Measurements from ENCODE around the gene CNTN3.

CNTN3 gene

DNA sequence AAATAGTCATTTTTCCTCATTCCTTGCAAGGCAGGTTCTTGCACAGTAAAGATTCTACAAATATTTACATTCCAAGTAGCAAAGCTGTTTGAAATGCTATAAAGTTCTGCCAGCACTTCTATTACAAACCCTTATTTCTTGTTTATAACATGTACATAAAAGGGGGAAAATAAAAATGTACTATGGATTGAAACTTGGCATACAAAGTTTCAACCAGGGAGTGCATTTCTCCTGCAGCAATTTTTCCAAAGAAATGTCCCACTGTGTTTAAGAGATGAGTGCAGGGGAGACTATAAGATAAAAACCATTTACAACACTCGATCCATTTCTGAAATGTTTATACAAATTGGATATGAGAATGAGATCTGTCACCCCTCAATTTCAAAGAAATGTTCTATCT lies 3.3 kb downstream of the CNTN3 start:
- no peak for DNase-seq (ENCODE audit: low read depth in 2 of 2)

DNA sequence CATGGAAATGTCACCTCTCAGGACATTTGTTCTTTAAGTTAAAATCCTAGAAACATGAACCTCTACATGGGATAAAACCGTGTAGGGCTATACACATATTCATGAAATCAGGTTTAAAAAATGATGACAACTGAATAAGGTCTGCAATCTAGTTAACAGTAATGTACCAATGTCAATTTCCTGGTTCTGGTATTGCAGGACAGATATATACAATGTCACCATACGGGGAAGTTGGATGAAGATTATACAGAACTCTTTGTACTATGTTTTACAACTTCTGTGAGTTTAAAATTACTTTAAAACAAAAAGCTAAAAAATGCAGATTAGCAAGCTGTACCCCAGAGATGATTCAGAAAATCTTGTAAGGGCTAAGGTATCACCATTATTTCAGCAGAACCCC lies 6.7 kb downstream of the CNTN3 start:
- no peak for DNase-seq (ENCODE audit: low read depth in 2 of 2)

DNA sequence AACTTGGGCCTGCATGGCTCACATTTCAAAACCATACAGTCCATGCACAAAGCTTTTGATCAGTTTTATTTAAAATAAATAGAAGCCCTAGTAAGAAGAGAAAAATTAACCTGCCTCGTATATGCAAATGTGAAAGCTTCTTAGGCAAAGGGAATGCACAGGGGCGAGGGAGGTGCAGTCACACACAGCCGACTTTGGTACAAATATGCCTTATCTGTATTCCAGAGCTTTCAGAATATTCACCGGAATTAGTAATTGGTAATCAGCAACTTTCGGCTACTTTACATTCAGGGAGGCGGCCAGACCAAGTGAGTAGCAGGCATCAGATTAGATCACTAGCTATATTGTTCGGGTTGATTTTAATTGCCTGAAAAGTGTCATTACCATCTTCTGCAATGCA lies 7.5 kb downstream of the CNTN3 start:
- DNase-seq (ENCODE audit: low read depth in 2 of 2) = no peak

DNA sequence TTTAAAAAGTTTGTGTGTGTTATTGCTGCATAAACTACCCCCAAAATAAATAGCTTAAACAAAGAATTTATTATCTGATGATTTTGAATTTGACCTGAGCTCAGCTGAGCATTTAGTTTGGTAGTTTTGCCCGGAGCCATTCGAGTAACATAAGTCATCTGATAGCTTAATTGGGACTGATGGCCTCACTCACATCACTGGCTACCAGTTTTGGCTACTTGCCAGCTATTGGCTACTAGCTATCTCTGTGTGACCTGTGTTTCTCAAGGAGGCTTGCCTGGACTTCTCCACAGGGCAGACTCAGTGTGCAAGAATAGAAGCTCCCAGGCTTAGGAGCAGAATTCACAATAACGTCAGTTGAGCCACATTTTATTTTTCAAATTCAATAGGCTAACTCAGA lies 9.0 kb downstream of the CNTN3 start:
- DNase-seq (ENCODE audit: low read depth in 2 of 2) = no peak

GRCh38 chr3:74603292-74603691 lies 11.2 kb downstream of the CNTN3 start:
- DNase-seq (ENCODE audit: low read depth in 2 of 2) = no peak

GRCh38 chr3:74602471-74602870 lies 12.0 kb downstream of the CNTN3 start:
- DNase-seq (ENCODE audit: low read depth in 2 of 2) = no peak

GRCh38 chr3:74601793-74602192 lies 12.7 kb downstream of the CNTN3 start:
- no peak for DNase-seq (ENCODE audit: low read depth in 2 of 2)

GRCh38 chr3:74599564-74599963 lies 14.9 kb downstream of the CNTN3 start:
- no peak for DNase-seq (ENCODE audit: low read depth in 2 of 2)

DNA sequence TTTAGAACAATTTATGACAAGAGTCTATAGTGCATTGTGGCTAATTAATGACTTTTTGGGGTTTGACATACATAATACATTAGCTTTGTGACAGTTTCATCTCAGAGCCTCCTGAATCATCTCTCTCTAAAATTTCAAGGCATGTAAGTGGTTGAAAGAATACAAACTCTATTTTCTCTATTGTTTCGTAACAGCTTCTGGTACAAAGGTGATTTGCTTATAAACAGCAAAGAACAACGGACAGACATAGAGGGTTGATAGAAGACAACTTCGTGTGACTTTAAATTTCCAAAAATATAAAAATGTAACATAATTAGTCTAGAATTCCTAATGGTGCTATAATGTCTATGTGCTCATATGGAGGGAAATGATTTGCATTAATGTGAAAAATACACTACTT lies 21.3 kb downstream of the CNTN3 start:
- DNase-seq (ENCODE audit: low read depth in 2 of 2) = no peak

GRCh38 chr3:74592359-74592758 lies 22.1 kb downstream of the CNTN3 start:
- DNase-seq (ENCODE audit: low read depth in 2 of 2) = no peak

DNA sequence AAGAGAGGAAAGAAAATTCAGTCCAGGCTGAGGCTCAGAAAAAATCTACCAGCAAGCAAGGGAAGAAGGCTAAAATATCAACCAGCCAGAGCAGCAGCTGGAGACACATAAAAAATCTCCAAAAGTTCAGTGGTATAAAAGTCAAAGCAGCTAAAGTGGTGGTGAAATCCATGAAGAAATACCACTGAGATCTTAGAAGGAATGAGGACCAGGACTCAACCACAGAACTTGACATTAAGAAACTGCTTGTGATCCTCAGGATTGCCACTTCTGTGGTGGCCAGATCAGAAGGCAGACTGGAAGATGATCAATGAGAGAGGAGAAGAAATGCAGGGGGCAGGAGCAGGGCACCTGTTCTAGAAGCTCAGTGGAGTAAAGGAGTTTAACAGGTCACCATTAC lies 22.5 kb downstream of the CNTN3 start:
- no peak for DNase-seq (ENCODE audit: low read depth in 2 of 2)

DNA sequence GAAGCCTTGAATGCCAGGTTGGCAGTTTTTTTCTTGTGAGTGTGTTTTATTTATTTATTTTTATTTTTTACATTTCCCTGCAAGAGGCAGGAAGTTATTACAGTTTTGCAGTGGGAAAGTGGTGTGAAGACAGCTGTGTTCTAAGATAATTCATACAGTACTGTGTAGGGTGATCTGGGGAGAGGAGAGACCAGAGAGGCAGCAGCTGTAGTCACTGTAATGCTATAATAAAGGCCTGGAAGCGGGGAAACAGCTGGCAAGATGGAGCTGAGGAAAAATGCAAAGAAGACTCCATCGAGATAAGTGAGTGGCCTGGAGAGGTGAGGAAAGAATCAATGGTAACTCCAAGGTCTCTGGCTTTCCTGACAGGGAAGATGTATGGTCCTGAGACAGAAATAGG lies 23.1 kb downstream of the CNTN3 start:
- DNase-seq (ENCODE audit: low read depth in 2 of 2) = no peak

DNA sequence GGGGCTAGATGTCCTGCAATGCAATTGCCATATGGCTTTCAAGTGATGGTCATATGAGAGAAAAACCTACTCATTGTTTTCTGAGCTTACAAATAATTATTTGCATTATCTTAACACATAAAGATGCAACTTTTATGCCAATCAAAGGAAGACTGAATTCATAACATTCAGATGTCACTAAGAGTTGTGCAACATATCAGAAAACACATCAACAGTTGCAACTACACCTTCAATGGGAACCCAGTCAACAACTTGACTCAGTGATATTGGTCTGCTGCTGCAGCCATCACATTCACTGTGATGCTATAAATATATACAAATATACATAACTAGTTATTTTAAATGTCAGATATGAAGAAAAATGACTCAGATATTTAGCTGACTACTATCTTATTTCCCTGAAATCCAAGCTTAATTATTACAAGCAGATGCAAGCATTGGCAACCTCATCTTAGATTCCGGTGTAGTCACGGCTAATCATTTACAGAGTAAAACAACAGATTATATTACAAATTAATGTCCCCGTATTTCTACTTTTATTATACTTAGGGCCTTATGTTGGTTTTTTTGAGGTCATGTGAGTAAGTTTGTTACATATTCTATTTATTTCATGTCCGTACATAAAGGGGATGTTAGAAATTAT lies 23.7 kb downstream of the CNTN3 start:
- DNase-seq (ENCODE audit: low read depth in 2 of 2) = no peak

GRCh38 chr3:74584782-74585181 lies 29.7 kb downstream of the CNTN3 start:
- no peak for DNase-seq (ENCODE audit: low read depth in 2 of 2)

GRCh38 chr3:74582982-74583381 lies 31.5 kb downstream of the CNTN3 start:
- DNase-seq (ENCODE audit: low read depth in 2 of 2) = no peak

GRCh38 chr3:74575857-74576256 lies 38.6 kb downstream of the CNTN3 start:
- no peak for DNase-seq (ENCODE audit: low read depth in 2 of 2)

- DNase-seq (ENCODE audit: low read depth in 2 of 2) = no peak
Observed at GRCh38 chr3:74571118-74571517, 43.3 kb downstream of the CNTN3 start.

Data from stimulated activated CD8-positive, alpha-beta memory T cell treated with anti-CD3 and anti-CD28 coated beads, Interleukin-2, amount 100 ng/mL, for 48 hours (primary cell).